GM23248 (cell line): Measurements from ENCODE around the gene ERN1. TPM values are rescaled to one million over a fixed set of nuclear protein-coding genes. Genes with fewer than 3 reads are reported as not detected.
"Not testable (repeated sequence)": the region's sequence is repeated elsewhere in the genome, so short reads cannot be mapped to it uniquely, and the experiment has no call there.

Experiments used
- DNase-seq: peaks from one replicate; pipeline ENCODE4 v3.0.0-alpha.2; 2015
- H2AFZ ChIP-seq: fragments of 200-600 bp; sonication (generic); 2 replicates; pipeline ENCODE4 v1.6.1; 2016; ENCODE audit warnings: antibody characterized with exemption
- H3F3A ChIP-seq: fragments of 200-600 bp; sonication (generic); 2 replicates; pipeline ENCODE4 v1.6.1; 2016; ENCODE audit warnings: mild to moderate bottlenecking, antibody characterized with exemption, mixed run types; ENCODE audit not compliant: insufficient read depth
- H3K27ac ChIP-seq: fragments of 200-600 bp; sonication (generic); 2 replicates; pipeline ENCODE4 v1.5.1; 2016; ENCODE audit warnings: mild to moderate bottlenecking
- H3K27me3 ChIP-seq: fragments of 200-600 bp; sonication (generic); replicated peaks from 2 replicates; pipeline ENCODE4 v1.6.1; 2016; ENCODE audit warnings: mild to moderate bottlenecking; ENCODE audit not compliant: insufficient read depth
- H3K36me3 ChIP-seq: fragments of 200-600 bp; sonication (generic); 2 replicates; pipeline ENCODE4 v1.6.1; 2016; ENCODE audit warnings: low read depth, mild to moderate bottlenecking
- H3K4me1 ChIP-seq: fragments of 200-600 bp; sonication (generic); 2 replicates; pipeline ENCODE4 v1.6.1; 2016; ENCODE audit warnings: mild to moderate bottlenecking; ENCODE audit not compliant: insufficient read depth
- H3K4me2 ChIP-seq: fragments of 200-600 bp; sonication (generic); one replicate; pipeline ENCODE4 v1.6.1; 2016; ENCODE audit warnings: mild to moderate bottlenecking; ENCODE audit not compliant: unreplicated experiment
- H3K4me3 ChIP-seq: fragments of 200-600 bp; sonication (generic); 2 replicates; pipeline ENCODE4 v1.5.1; 2016; ENCODE audit warnings: mild to moderate bottlenecking
- H3K79me2 ChIP-seq: fragments of 200-600 bp; sonication (generic); 2 replicates; pipeline ENCODE4 v1.6.1; 2016; ENCODE audit warnings: mild to moderate bottlenecking; ENCODE audit not compliant: insufficient read depth
- H3K9ac ChIP-seq: fragments of 200-600 bp; sonication (generic); 2 replicates; pipeline ENCODE4 v1.6.1; 2016; ENCODE audit warnings: mild to moderate bottlenecking
- H3K9me2 ChIP-seq: fragments of 200-600 bp; sonication (generic); 2 replicates; pipeline ENCODE4 v1.6.1; 2016; ENCODE audit warnings: mixed run types, mild to moderate bottlenecking, moderate library complexity; ENCODE audit not compliant: insufficient read depth
- H3K9me3 ChIP-seq: fragments of 200-600 bp; sonication (generic); one replicate; pipeline ENCODE4 v1.6.1; 2017; ENCODE audit warnings: low read depth
- H4K20me1 ChIP-seq: fragments of 200-600 bp; sonication (generic); 2 replicates; pipeline ENCODE4 v1.6.0; 2016; ENCODE audit not compliant: insufficient read depth
- EZH2 ChIP-seq: fragments of 200-600 bp; sonication (generic); IDR thresholded peaks from 2 replicates; pipeline ENCODE4 v1.6.1; 2018; ENCODE audit warnings: antibody characterized with exemption, mild to moderate bottlenecking; ENCODE audit not compliant: insufficient read depth, poor library complexity, severe bottlenecking
- EZH2phosphoT487 ChIP-seq: fragments of 200-600 bp; sonication (generic); IDR thresholded peaks from 2 replicates; pipeline ENCODE4 v1.6.1; 2018; ENCODE audit warnings: antibody characterized with exemption, moderate library complexity, mild to moderate bottlenecking, low read depth; ENCODE audit not compliant: insufficient read depth
- WGBS, 2 experiments: methylation state at CpG; one replicate each; pipeline ENCODE4 v1.1.6; 2015 to 2017; ENCODE audit warnings: low lambda C conversion rate in 2 of 2, low coverage in 1 of 2; ENCODE audit errors: missing lambda C conversion rate in 2 of 2; 5-methylcytosine and 5-hydroxymethylcytosine counted together
- in situ Hi-C: fragments of 300-500 bp; cut with MboI; formaldehyde crosslinking; loops from 2 replicates; pipeline ENCODE4 v1.15.0; 2020
- polyA plus RNA-seq: library from polyadenylated mRNA; unstranded; fragments of >200 nt; fragmentation: Nextera tagmentation; extraction: Ambion mirVana; gene quantifications from 2 replicates; pipeline ENCODE4 v1.2.1, GENCODE V29; 2016
- total RNA-seq: library from RNA; depleted of rRNA; stranded (reverse); fragments of >200 nt; shearing (Covaris generic); gene quantifications from 2 replicates; pipeline ENCODE4 v1.2.3, GENCODE V29; 2014

ERN1 gene
- total and polyA plus RNA-seq, 2 experiments from 2014 or later, result 5.8 to 9.9 TPM

- TF ChIP-seq EZH2phosphoT487 (no peak), EZH2 (no peak)
- H3K4me3 ChIP-seq, result no peak overlapping the region
- 90% methylated on average over 8 of the region's 8 CpGs for WGBS, 2 experiments
- H3K27ac ChIP-seq, result no peak overlapping the region
- no peaks in the 10 kb centered on the region for H3K79me2 ChIP-seq
- H2AFZ ChIP-seq, result no peak overlapping the region
- in situ Hi-C loops, result loop anchor here (10.0 kb wide), 1 partner anchor 99 kb away; no protein-coding TSS in a partner anchor
- H3K4me1 ChIP-seq, result no peaks in the 10 kb centered on the region
- H3K9me2 ChIP-seq, result no peaks in the 10 kb centered on the region
- H3K36me3 ChIP-seq, result no peaks in the 10 kb centered on the region
- no peaks in the 10 kb centered on the region for H3F3A ChIP-seq
- no peaks in the 10 kb centered on the region for H3K9me3 ChIP-seq
- no peaks in the 10 kb centered on the region for H4K20me1 ChIP-seq
- DNase-seq, result no peak
- H3K4me2 ChIP-seq, result no peak overlapping the region
- H3K27me3 ChIP-seq, result no peaks in the 10 kb centered on the region
- H3K9ac ChIP-seq, result no peak overlapping the region
Measured at GRCh38 chr17:64024215-64024654, 105.7 kb downstream of the ERN1 start.

- H2AFZ ChIP-seq, result no peak overlapping the region
- H3K9me3 ChIP-seq, result no peaks in the 10 kb centered on the region
- H3F3A ChIP-seq, result no peaks in the 10 kb centered on the region
- WGBS, 2 experiments, result 91 to 92% methylated on average over 5 of the region's 5 CpGs
- in situ Hi-C loops, result loop anchor here (10.0 kb wide), 1 partner anchor 98 kb away; no protein-coding TSS in a partner anchor
- no peaks in the 10 kb centered on the region for H4K20me1 ChIP-seq
- no peak overlapping the region for H3K4me2 ChIP-seq
- no peaks in the 10 kb centered on the region for H3K4me1 ChIP-seq
- H3K4me3 ChIP-seq, result no peak overlapping the region
- H3K27ac ChIP-seq, result no peak overlapping the region
- H3K79me2 ChIP-seq, result no peaks in the 10 kb centered on the region
- no peak overlapping the region for H3K9ac ChIP-seq
- no peaks in the 10 kb centered on the region for H3K27me3 ChIP-seq
- TF ChIP-seq EZH2, result no peak
- no peak for TF ChIP-seq EZH2phosphoT487
- DNase-seq, result no peak
- no peaks in the 10 kb centered on the region for H3K36me3 ChIP-seq
- no peaks in the 10 kb centered on the region for H3K9me2 ChIP-seq
Measured at GRCh38 chr17:64022611-64023063, 107.3 kb downstream of the ERN1 start.

GRCh38 chr17:64020056-64020766 lies 109.7 kb downstream of the ERN1 start, which contains the start of gene ICAM2:
Gene ICAM2, minus strand, starts transcription at chr17:64020633. Its CDS starts 13,942 bp downstream, at chr17:64006691.
- H3K4me1 ChIP-seq, result no peaks in the 10 kb centered on the region
- peak within 1 kb of the TSS; percentile 69 for H2AFZ ChIP-seq
- H3K9me2 ChIP-seq, result no peaks in the 10 kb centered on the region
- no peak for DNase-seq
- H3K4me3 ChIP-seq, result peak within 1 kb of the TSS; percentile 12
- no peaks in the 10 kb centered on the region for H3K9me3 ChIP-seq
- no peak within 1 kb of the TSS for H3K27ac ChIP-seq
- in situ Hi-C loops, result loop anchor here (10.0 kb wide), 1 partner anchor 95 kb away; no protein-coding TSS in a partner anchor
- TF ChIP-seq EZH2 (no peak), EZH2phosphoT487 (no peak)
- H4K20me1 ChIP-seq, result no peaks in the 10 kb centered on the region
- WGBS, 2 experiments, result 17 to 22% methylated on average over 22 to 23 of the region's 23 CpGs
- no peaks in the 10 kb centered on the region for H3F3A ChIP-seq
- peak within 1 kb of the TSS; percentile 26 for H3K4me2 ChIP-seq
- H3K9ac ChIP-seq, result no peak within 1 kb of the TSS
- no peaks in the 10 kb centered on the region for H3K27me3 ChIP-seq
- no peaks in the 10 kb centered on the region for H3K79me2 ChIP-seq
- no peaks in the 10 kb centered on the region for H3K36me3 ChIP-seq

- H2AFZ ChIP-seq, H3K9ac ChIP-seq, H3K9me3 ChIP-seq, H4K20me1 ChIP-seq, DNase-seq, H3K4me2 ChIP-seq, H3F3A ChIP-seq, H3K4me3 ChIP-seq, H3K9me2 ChIP-seq, H3K27me3 ChIP-seq, H3K4me1 ChIP-seq, H3K79me2 ChIP-seq, in situ Hi-C loops, H3K36me3 ChIP-seq, H3K27ac ChIP-seq: not testable (repeated sequence)
- WGBS, 2 experiments, result 75 to 76% methylated on average over 9 of the region's 9 CpGs
Measured at GRCh38 chr17:64019551-64019961, 110.4 kb downstream of the ERN1 start.
